Measurements from ENCODE around the gene PDE4D. TPM values are rescaled to one million over a fixed set of nuclear protein-coding genes. Genes with fewer than 3 reads are reported as not detected.
"Not testable (repeated sequence)": the region's sequence is repeated elsewhere in the genome, so short reads cannot be mapped to it uniquely, and the experiment has no call there.

Gene PDE4D
- polyA plus RNA-seq, 3 donors = 17.7 to 21.3 (median 19.7) TPM

GRCh38 chr5:59473611-59474010, 419.9 kb downstream of the PDE4D start:
- DNase-seq = no peak

- DNase-seq = no peak
Observed at GRCh38 chr5:59471463-59471862, 422.1 kb downstream of the PDE4D start.

GRCh38 chr5:59467969-59468368, 425.6 kb downstream of the PDE4D start:
- DNase-seq = no peak

- DNase-seq = no peak
Observed at GRCh38 chr5:59466271-59466670, 427.3 kb downstream of the PDE4D start.

GRCh38 chr5:59464969-59465368, 428.6 kb downstream of the PDE4D start:
- DNase-seq = no peak

- DNase-seq = not testable (repeated sequence)
Observed at GRCh38 chr5:59463618-59464166, 429.8 kb downstream of the PDE4D start.

- DNase-seq = no peak
Observed at GRCh38 chr5:59462956-59463355, 430.6 kb downstream of the PDE4D start.

GRCh38 chr5:59460368-59461153, 433.0 kb downstream of the PDE4D start:
- DNase-seq = no peak

GRCh38 chr5:59458966-59459729, 434.4 kb downstream of the PDE4D start:
- DNase-seq = no peak

- no peak for DNase-seq
Observed at GRCh38 chr5:59458321-59458720, 435.2 kb downstream of the PDE4D start.

- DNase-seq = no peak
Observed at GRCh38 chr5:59449905-59450644, 443.5 kb downstream of the PDE4D start.

GRCh38 chr5:59446356-59446755, 447.2 kb downstream of the PDE4D start:
- no peak for DNase-seq

GRCh38 chr5:59445741-59446140, 447.8 kb downstream of the PDE4D start:
- DNase-seq = no peak

GRCh38 chr5:59439303-59439702, 454.2 kb downstream of the PDE4D start:
- no peak for DNase-seq

GRCh38 chr5:59437176-59437575, 456.4 kb downstream of the PDE4D start:
- DNase-seq = no peak

GRCh38 chr5:59436364-59437148, 457.0 kb downstream of the PDE4D start:
- DNase-seq = peak; percentile 34

- DNase-seq = no peak
Observed at GRCh38 chr5:59433174-59433573, 460.4 kb downstream of the PDE4D start.

- no peak for DNase-seq
Observed at GRCh38 chr5:59430066-59430685, 463.4 kb downstream of the PDE4D start.

- no peak for DNase-seq
Observed at GRCh38 chr5:59428391-59428790, 465.1 kb downstream of the PDE4D start.

- no peak for DNase-seq
Observed at GRCh38 chr5:59424515-59424914, 469.0 kb downstream of the PDE4D start.

GRCh38 chr5:59423021-59423420, 470.5 kb downstream of the PDE4D start:
- DNase-seq = peak; percentile 42
